A549 (cell line): ENCODE data around the gene MORF4L2. TPM values are rescaled to one million over a fixed set of nuclear protein-coding genes. Genes with fewer than 3 reads are reported as not detected.

Source experiments
- ATAC-seq, 2 experiments: fragments of 200-7000 bp in 1 of 2; fragments of >200 bp in 1 of 2; cut with Nextera tagmentation in 1 of 2; cut with Tn5 transposase in 1 of 2; 3 replicates each; pipeline versions ENCODE4 v1.8.0 to v1.9.1; 2018 to 2020; ENCODE audit warnings: mild to moderate bottlenecking in 1 of 2, moderate library complexity in 1 of 2
- CTCF ChIA-PET: fragments of 300-600 bp; sonication (Branson Sonifier 250); formaldehyde crosslinking; extraction: SDS; loops from one replicate; lab custom pipeline; 2021; ENCODE audit warnings: antibody characterized with exemption, inconsistent platforms; lab: Yijun Ruan, JAX
- POLR2A ChIA-PET: fragments of 350-600 bp; formaldehyde crosslinking; extraction: SDS; loops from one replicate; lab custom pipeline; 2021; ENCODE audit warnings: antibody characterized with exemption, inconsistent platforms; lab: Yijun Ruan, JAX
- DNase-seq, 2 experiments: peaks; one replicate each; pipeline versions ENCODE4 v3.0.0 to v3.0.0-alpha.2; 2011 to 2016; ENCODE audit warnings: low read depth in 1 of 2, low spot score in 1 of 2
- FAIRE-seq: peaks from 2 replicates; lab custom pipeline; 2011; peaks lifted over from hg19 to GRCh38; lab: Jason Lieb, UNC
- H3K27ac ChIP-seq, 2 experiments: fragments of >200 bp; sonication (Bioruptor Twin); formaldehyde crosslinking; 3 replicates each; pipeline ENCODE4 v1.5.1; 2016 to 2017
- H3K4me1 ChIP-seq: fragments of >200 bp; sonication (Bioruptor Twin); formaldehyde crosslinking; 3 replicates; pipeline ENCODE4 v1.6.1; 2016
- H3K4me2 ChIP-seq: fragments of >200 bp; sonication (Bioruptor Twin); formaldehyde crosslinking; 3 replicates; pipeline ENCODE4 v1.6.1; 2016
- H3K4me3 ChIP-seq: fragments of >200 bp; sonication (Bioruptor Twin); formaldehyde crosslinking; 3 replicates; pipeline ENCODE4 v1.5.1; 2016
- H3K9me3 ChIP-seq: fragments of >200 bp; sonication (Bioruptor Twin); formaldehyde crosslinking; 3 replicates; pipeline ENCODE4 v1.6.1; 2016
- BHLHE40 ChIP-seq: IDR thresholded peaks from 2 replicates; pipeline ENCODE4 v1.6.1; 2012; ENCODE audit warnings: low read depth, low read length, inconsistent platforms
- EHF ChIP-seq: fragments of 250-450 bp; sonication (Bioruptor Pico); IDR thresholded peaks from 2 replicates; pipeline ENCODE4 v1.5.0; 2020; ENCODE audit warnings: mild to moderate bottlenecking
- ESRRA ChIP-seq: fragments of 150-350 bp; IDR thresholded peaks from 2 replicates; pipeline ENCODE4 v1.6.1; 2014; ENCODE audit warnings: mild to moderate bottlenecking, low read length, borderline replicate concordance
- GATA3 ChIP-seq: IDR thresholded peaks from 2 replicates; pipeline ENCODE4 v1.6.1; 2012; ENCODE audit warnings: borderline replicate concordance
- HDAC2 ChIP-seq: fragments of 200-600 bp; sonication (generic); IDR thresholded peaks from 2 replicates; pipeline ENCODE4 v1.6.1; 2016
- HOXA7 ChIP-seq: fragments of 250-450 bp; sonication (Bioruptor Pico); IDR thresholded peaks from 2 replicates; pipeline ENCODE4 v1.5.0; 2020; ENCODE audit warnings: mild to moderate bottlenecking, moderate library complexity
- HOXB5 ChIP-seq: fragments of 250-450 bp; sonication (Bioruptor Pico); IDR thresholded peaks from 2 replicates; pipeline ENCODE4 v1.5.0; 2020; ENCODE audit warnings: mild to moderate bottlenecking, moderate library complexity
- JUN ChIP-seq, 2 experiments: fragments of >200 bp; sonication (Bioruptor Twin); formaldehyde crosslinking; IDR thresholded peaks; 2 replicates in 1 of 2; 3 replicates in 1 of 2; pipeline ENCODE4 v1.6.1; 2016 to 2017
- KDM1A ChIP-seq: fragments of 200-600 bp; sonication (generic); IDR thresholded peaks from 2 replicates; pipeline ENCODE4 v1.6.1; 2016; ENCODE audit warnings: low read depth, mild to moderate bottlenecking
- NR3C1 ChIP-seq: fragments of >200 bp; sonication (Bioruptor Twin); formaldehyde crosslinking; IDR thresholded peaks from 3 replicates; pipeline ENCODE4 v1.6.1; 2017
- PBX3 ChIP-seq: IDR thresholded peaks from 2 replicates; pipeline ENCODE4 v1.6.1; 2012
- PHF8 ChIP-seq: fragments of 200-600 bp; sonication (generic); IDR thresholded peaks from 2 replicates; pipeline ENCODE4 v1.6.1; 2016; ENCODE audit warnings: low read depth, mild to moderate bottlenecking, antibody characterized with exemption, moderate library complexity, borderline replicate concordance
- POLR2A ChIP-seq: IDR thresholded peaks from 2 replicates; pipeline ENCODE4 v1.6.1; 2012; ENCODE audit warnings: mild to moderate bottlenecking, low read length
- RARB ChIP-seq: fragments of 250-450 bp; sonication (Bioruptor Pico); IDR thresholded peaks from 2 replicates; pipeline ENCODE4 v1.8.0; 2021; ENCODE audit warnings: mild to moderate bottlenecking, moderate library complexity
- RFX5 ChIP-seq: fragments of 450-650 bp; IDR thresholded peaks from 2 replicates; pipeline ENCODE4 v1.7.1; 2014; ENCODE audit warnings: antibody characterized with exemption, mild to moderate bottlenecking, moderate library complexity
- USF2 ChIP-seq: fragments of 450-650 bp; IDR thresholded peaks from 2 replicates; pipeline ENCODE4 v1.6.1; 2014; ENCODE audit warnings: antibody characterized with exemption
- ZC3H11A ChIP-seq: fragments of 450-650 bp; IDR thresholded peaks from 2 replicates; pipeline ENCODE4 v1.6.1; 2014; ENCODE audit warnings: antibody characterized with exemption, mild to moderate bottlenecking
- WGBS: methylation state at CpG from one replicate; pipeline ENCODE4 v1.1.6; 2017; ENCODE audit errors: missing lambda C conversion rate; 5-methylcytosine and 5-hydroxymethylcytosine counted together
- polyA minus RNA-seq: library from RNA; depleted of rRNA, polyadenylated mRNA; stranded (reverse); fragments of >200 nt; gene quantifications from 2 replicates; pipeline ENCODE4 v1.2.3, GENCODE V29; 2011; rRNA and poly(A)+ RNA removed
- polyA plus RNA-seq, 4 experiments: library from polyadenylated mRNA; depleted of rRNA in 3 of 4; stranded (reverse); fragments of >200 nt; fragmentation: RNase III in 1 of 4; extraction: RNeasy Plus Mini Kit Qiagen cat#74134 plus additional on column Dnase treatment in 1 of 4; gene quantifications; 2 replicates in 3 of 4; 3 replicates in 1 of 4; pipeline ENCODE4 v1.2.3, GENCODE V29; 2011 to 2017
- TF ChIP-seq, protein P1 (sequence below): fragments of >200 bp; sonication (Bioruptor Twin); formaldehyde crosslinking; IDR thresholded peaks from 3 replicates; pipeline ENCODE4 v1.6.1; 2016
- TF ChIP-seq, protein P2 (sequence below): fragments of 250-450 bp; sonication (Bioruptor Pico); IDR thresholded peaks from 2 replicates; pipeline ENCODE4 v1.5.0; 2021; ENCODE audit warnings: mild to moderate bottlenecking, moderate library complexity, borderline replicate concordance
- TF ChIP-seq, protein P3 (sequence below): fragments of 150-350 bp; IDR thresholded peaks from 2 replicates; pipeline ENCODE4 v1.6.1; 2014; ENCODE audit warnings: low read depth, mild to moderate bottlenecking, low read length
- TF ChIP-seq, protein P4 (sequence below): IDR thresholded peaks from 2 replicates; pipeline ENCODE4 v1.6.1; 2012

Gene MORF4L2, protein sequence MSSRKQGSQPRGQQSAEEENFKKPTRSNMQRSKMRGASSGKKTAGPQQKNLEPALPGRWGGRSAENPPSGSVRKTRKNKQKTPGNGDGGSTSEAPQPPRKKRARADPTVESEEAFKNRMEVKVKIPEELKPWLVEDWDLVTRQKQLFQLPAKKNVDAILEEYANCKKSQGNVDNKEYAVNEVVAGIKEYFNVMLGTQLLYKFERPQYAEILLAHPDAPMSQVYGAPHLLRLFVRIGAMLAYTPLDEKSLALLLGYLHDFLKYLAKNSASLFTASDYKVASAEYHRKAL
- polyA plus RNA-seq (2011; rRNA removed) (572 and 582 TPM in 2 replicates), polyA plus RNA-seq (2017; fragmentation: RNase III; extraction: RNeasy Plus Mini Kit Qiagen cat#74134 plus additional on column Dnase treatment) (482 to 521 TPM (median 493 TPM) in 3 replicates), polyA minus RNA-seq (155 and 169 TPM in 2 replicates)
- polyA plus RNA-seq (2012; cell fraction: cytosol; rRNA removed), result 203 and 213 TPM in 2 replicates
- 126 and 251 TPM in 2 replicates for polyA plus RNA-seq (2012; cell fraction: nucleus; rRNA removed)

- FAIRE-seq, result peak; percentile 100
Observed at GRCh38 chrX:103686199-103687072, at the start of gene MORF4L2. Gene MORF4L2, minus strand, starts transcription at chrX:103686699. Its CDS starts 9,672 bp downstream, at chrX:103677027.

DNA sequence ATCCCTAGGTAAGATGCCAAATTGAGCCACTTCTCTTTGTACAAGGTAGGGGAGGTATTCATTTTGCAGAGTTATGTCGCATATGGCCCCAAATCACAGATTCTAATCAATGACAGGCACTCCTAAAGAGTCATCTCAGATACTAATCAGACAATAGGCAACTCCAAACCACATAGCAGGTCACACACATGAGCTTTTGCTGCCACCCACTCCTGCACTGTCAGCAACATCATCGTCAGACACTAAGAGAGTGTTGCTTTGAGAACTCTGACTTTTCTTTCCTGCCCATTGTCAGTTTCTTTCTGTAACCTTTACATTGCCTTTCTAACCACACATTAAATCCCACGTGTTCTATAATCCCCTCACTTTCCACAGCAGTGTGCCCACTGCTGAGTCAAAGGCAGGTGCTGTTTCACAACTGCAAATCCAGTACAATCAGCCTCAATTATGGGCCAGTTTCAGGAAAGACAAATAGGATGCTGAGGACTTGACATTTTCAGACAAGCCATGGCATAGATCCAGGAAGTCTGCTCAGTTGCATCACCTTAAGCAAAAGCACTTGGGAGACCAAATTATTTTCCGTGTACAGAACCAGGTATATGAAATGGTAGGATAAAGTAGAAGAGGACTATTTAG is 47.7 kb upstream of the MORF4L2 start:
- ATAC-seq, result no peak
- CTCF ChIA-PET, result no interaction called here
- POLR2A ChIA-PET, result no interaction called here

More at GRCh38 chrX:103686199-103687072, at the start of gene MORF4L2:
- DNase-seq (peak; percentile 81 to 99), ATAC-seq (peak; percentile 94 to 95)
- Histone ChIP-seq H3K27ac (peak within 1 kb of the TSS; percentile 96 to 100), H3K9me3 (no peaks in the 10 kb centered on the region), H3K4me1 (peaks cover 30% of the 10 kb centered on the region), H3K4me3 (peak within 1 kb of the TSS; percentile 99), H3K4me2 (peak within 1 kb of the TSS; percentile 74)
- ChIA-PET POLR2A (interaction anchor here (0.7 to 3.1 kb wide), 13 partner anchors 8 to 766 kb away, joined by 3 to 23 read pairs (median 5); partner anchors contain the start of gene SLC25A53), CTCF (interaction anchor here (0.6 to 3.5 kb wide), 5 partner anchors 22 to 103 kb away, joined by 3 to 19 read pairs (median 4); no protein-coding TSS in a partner anchor)
- 1% methylated on average over 30 of the region's 37 CpGs for WGBS
- TF ChIP-seq HDAC2 (no peak), JUN (IDR thresholded peaks at IDR 0.05) (peak in 1 of 2 experiments; percentile 56; a peak in 3 of 5 replicates), RFX5 (peak; percentile 84), USF2 (peak; percentile 69), ZC3H11A (no peak), PHF8 (peak; percentile 38; the same call in 1 of the 2 replicates), POLR2A (peak; percentile 93)
- TF ChIP-seq, protein P1, sequence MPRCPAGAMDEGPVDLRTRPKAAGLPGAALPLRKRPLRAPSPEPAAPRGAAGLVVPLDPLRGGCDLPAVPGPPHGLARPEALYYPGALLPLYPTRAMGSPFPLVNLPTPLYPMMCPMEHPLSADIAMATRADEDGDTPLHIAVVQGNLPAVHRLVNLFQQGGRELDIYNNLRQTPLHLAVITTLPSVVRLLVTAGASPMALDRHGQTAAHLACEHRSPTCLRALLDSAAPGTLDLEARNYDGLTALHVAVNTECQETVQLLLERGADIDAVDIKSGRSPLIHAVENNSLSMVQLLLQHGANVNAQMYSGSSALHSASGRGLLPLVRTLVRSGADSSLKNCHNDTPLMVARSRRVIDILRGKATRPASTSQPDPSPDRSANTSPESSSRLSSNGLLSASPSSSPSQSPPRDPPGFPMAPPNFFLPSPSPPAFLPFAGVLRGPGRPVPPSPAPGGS, result peak; percentile 55; the same call in 2 of the 3 replicates

More for the DNA sequence above, 47.7 kb upstream of the MORF4L2 start:
- Histone ChIP-seq H3K4me2 (no peak overlapping the region), H3K9me3 (no peaks in the 10 kb centered on the region), H3K4me3 (no peak overlapping the region), H3K27ac (no peak overlapping the region), H3K4me1 (no peaks in the 10 kb centered on the region)
- DNase-seq (no peak), FAIRE-seq (no peak)
- TF ChIP-seq, protein P2, sequence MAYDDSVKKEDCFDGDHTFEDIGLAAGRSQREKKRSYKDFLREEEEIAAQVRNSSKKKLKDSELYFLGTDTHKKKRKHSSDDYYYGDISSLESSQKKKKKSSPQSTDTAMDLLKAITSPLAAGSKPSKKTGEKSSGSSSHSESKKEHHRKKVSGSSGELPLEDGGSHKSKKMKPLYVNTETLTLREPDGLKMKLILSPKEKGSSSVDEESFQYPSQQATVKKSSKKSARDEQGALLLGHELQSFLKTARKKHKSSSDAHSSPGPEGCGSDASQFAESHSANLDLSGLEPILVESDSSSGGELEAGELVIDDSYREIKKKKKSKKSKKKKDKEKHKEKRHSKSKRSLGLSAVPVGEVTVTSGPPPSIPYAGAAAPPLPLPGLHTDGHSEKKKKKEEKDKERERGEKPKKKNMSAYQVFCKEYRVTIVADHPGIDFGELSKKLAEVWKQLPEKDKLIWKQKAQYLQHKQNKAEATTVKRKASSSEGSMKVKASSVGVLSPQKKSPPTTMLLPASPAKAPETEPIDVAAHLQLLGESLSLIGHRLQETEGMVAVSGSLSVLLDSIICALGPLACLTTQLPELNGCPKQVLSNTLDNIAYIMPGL (CRISPR knock-in tag), result no peak
- TF ChIP-seq HOXB5 (CRISPR knock-in tag) (no peak), BHLHE40 (no peak), KDM1A (no peak), ESRRA (no peak), GATA3 (no peak), RARB (CRISPR knock-in tag) (no peak), NR3C1 (no peak), EHF (CRISPR knock-in tag) (no peak), HOXA7 (no peak), PBX3 (no peak)
- TF ChIP-seq, protein P3, sequence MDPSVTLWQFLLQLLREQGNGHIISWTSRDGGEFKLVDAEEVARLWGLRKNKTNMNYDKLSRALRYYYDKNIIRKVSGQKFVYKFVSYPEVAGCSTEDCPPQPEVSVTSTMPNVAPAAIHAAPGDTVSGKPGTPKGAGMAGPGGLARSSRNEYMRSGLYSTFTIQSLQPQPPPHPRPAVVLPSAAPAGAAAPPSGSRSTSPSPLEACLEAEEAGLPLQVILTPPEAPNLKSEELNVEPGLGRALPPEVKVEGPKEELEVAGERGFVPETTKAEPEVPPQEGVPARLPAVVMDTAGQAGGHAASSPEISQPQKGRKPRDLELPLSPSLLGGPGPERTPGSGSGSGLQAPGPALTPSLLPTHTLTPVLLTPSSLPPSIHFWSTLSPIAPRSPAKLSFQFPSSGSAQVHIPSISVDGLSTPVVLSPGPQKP, result no peak
- TF ChIP-seq, protein P4, sequence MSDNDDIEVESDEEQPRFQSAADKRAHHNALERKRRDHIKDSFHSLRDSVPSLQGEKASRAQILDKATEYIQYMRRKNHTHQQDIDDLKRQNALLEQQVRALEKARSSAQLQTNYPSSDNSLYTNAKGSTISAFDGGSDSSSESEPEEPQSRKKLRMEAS, result no peak
- TF ChIP-seq, all 56 proteins: peak for 0
- WGBS, result 25% methylated on average over 4 of the region's 4 CpGs
